H1 (cell line): ENCODE measurements around the gene SOX13. TPM values are rescaled to one million over a fixed set of nuclear protein-coding genes. Genes with fewer than 3 reads are reported as not detected.
A peak's percentile ranks its signal among the peaks of the same experiment; 100 is the strongest.

Source experiments
- BRCA1 ChIP-seq: IDR thresholded peaks from 2 replicates; pipeline ENCODE4 v1.6.1; 2012; ENCODE audit warnings: low read depth, low read length, improper control_type of control experiment
- CBX5 ChIP-seq: fragments of 300-800, 300-1000 bp; sonication (generic); IDR thresholded peaks from 2 replicates; pipeline ENCODE4 v1.7.1; 2016; ENCODE audit warnings: antibody characterized with exemption, low read length, low read depth
- CBX8 ChIP-seq: fragments of 300-800, 300-1000 bp; sonication (generic); IDR thresholded peaks from 2 replicates; pipeline ENCODE4 v1.7.1; 2016; ENCODE audit warnings: low read depth, low read length, borderline replicate concordance
- CHD1 ChIP-seq: IDR thresholded peaks from 2 replicates; pipeline ENCODE4 v1.6.1; 2012; ENCODE audit warnings: low read depth, low read length, improper control_type of control experiment
- CHD2 ChIP-seq: IDR thresholded peaks from 2 replicates; pipeline ENCODE4 v1.6.1; 2012; ENCODE audit warnings: low read length, improper control_type of control experiment
- FOSL1 ChIP-seq: IDR thresholded peaks from 2 replicates; pipeline ENCODE4 v1.6.1; 2011; ENCODE audit warnings: mild to moderate bottlenecking, low read depth, low read length, moderate library complexity; ENCODE audit not compliant: insufficient read depth
- GTF2F1 ChIP-seq: IDR thresholded peaks from 2 replicates; pipeline ENCODE4 v1.6.1; 2012; ENCODE audit warnings: low read depth, low read length, improper control_type of control experiment, borderline replicate concordance
- KDM1A ChIP-seq: fragments of 200-600, 300-600 bp; sonication (generic); IDR thresholded peaks from 2 replicates; pipeline ENCODE4 v1.7.1; 2016; ENCODE audit warnings: mild to moderate bottlenecking, low read length, borderline replicate concordance
- NRF1 ChIP-seq: IDR thresholded peaks from 2 replicates; pipeline ENCODE4 v1.6.1; 2011; ENCODE audit warnings: mild to moderate bottlenecking, low read depth, low read length, improper control_type of control experiment
- PHF8 ChIP-seq: fragments of 200-600 bp; sonication (generic); conservative IDR thresholded peaks from 2 replicates; pipeline ENCODE4 v1.7.1; 2012; ENCODE audit warnings: low read depth, mild to moderate bottlenecking, inconsistent platforms, low read length, moderate library complexity
- POLR2A ChIP-seq, 2 experiments: IDR thresholded peaks; 1 replicate in 1 of 2; 2 replicates in 1 of 2; pipeline ENCODE4 v1.6.1; 2011; ENCODE audit warnings: low read depth in 2 of 2, low read length in 2 of 2, mild to moderate bottlenecking in 2 of 2; ENCODE audit errors: control extremely low read depth in 1 of 2
- SAP30 ChIP-seq: fragments of 300-600 bp; sonication (generic); IDR thresholded peaks from 2 replicates; pipeline ENCODE4 v1.7.1; 2012; ENCODE audit warnings: low read length, moderate library complexity, mild to moderate bottlenecking, inconsistent platforms; ENCODE audit not compliant: insufficient read depth, insufficient replicate concordance
- SIN3A ChIP-seq, 2 experiments: IDR thresholded peaks in 1 of 2; conservative IDR thresholded peaks in 1 of 2; 2 replicates each; pipeline ENCODE4 v1.6.1; 2011 to 2012; ENCODE audit warnings: low read length in 2 of 2, improper control_type of control experiment in 1 of 2, low read depth in 1 of 2, mild to moderate bottlenecking in 1 of 2
- SIRT6 ChIP-seq: IDR thresholded peaks from one replicate; pipeline ENCODE4 v1.7.1; 2012; ENCODE audit warnings: low read length, inconsistent platforms
- SIX5 ChIP-seq: IDR thresholded peaks from 2 replicates; pipeline ENCODE4 v1.6.1; 2011; ENCODE audit warnings: mild to moderate bottlenecking, low read depth, low read length
- SP1 ChIP-seq: IDR thresholded peaks from 2 replicates; pipeline ENCODE4 v1.6.1; 2011; ENCODE audit warnings: low read depth, low read length
- TEAD4 ChIP-seq: IDR thresholded peaks from 2 replicates; pipeline ENCODE4 v1.6.1; 2012; ENCODE audit warnings: low read depth, low read length, inconsistent platforms, mixed read lengths
- YY1 ChIP-seq: IDR thresholded peaks from 2 replicates; pipeline ENCODE4 v1.6.1; 2011; ENCODE audit warnings: low read depth, mild to moderate bottlenecking, low read length
- polyA plus RNA-seq, 7 experiments: library from polyadenylated mRNA; depleted of rRNA in 3 of 7; stranded (reverse) in 5 of 7; unstranded in 2 of 7; fragments of >200 nt in 5 of 7; fragments of 200-250 nt in 2 of 7; gene quantifications; 1 replicate in 5 of 7; 2 replicates in 1 of 7; 4 replicates in 1 of 7; pipeline versions ENCODE4 v1.2.1 to v1.2.3, GENCODE V29; 2011 to 2013; ENCODE audit warnings: missing spikeins in 2 of 7, mixed read lengths in 2 of 7
- total RNA-seq: library from RNA; stranded (reverse); fragmentation: NEBNext Ultra II Directional; extraction: Animal tissue kit (Norgen Biotek cat#: 25700); gene quantifications from 2 replicates; pipeline ENCODE4 v1.2.1, GENCODE V29; 2021
- TF ChIP-seq, protein P1 (sequence below), 3 experiments: IDR thresholded peaks; 1 replicate in 2 of 3; 2 replicates in 1 of 3; pipeline versions ENCODE4 v1.5.1 to v1.6.1; 2011; ENCODE audit warnings: low read length in 3 of 3, mild to moderate bottlenecking in 3 of 3, inconsistent platforms in 2 of 3, low read depth in 1 of 3, moderate library complexity in 1 of 3; ENCODE audit not compliant: insufficient read depth in 1 of 3; ENCODE audit errors: control extremely low read depth in 1 of 3

SOX13 gene
- total and polyA plus RNA-seq, 2 of the 8 experiments (the other 6 are each of a cell fraction or from before 2014, with no cell fraction given), result 113 to 173 TPM

DNA sequence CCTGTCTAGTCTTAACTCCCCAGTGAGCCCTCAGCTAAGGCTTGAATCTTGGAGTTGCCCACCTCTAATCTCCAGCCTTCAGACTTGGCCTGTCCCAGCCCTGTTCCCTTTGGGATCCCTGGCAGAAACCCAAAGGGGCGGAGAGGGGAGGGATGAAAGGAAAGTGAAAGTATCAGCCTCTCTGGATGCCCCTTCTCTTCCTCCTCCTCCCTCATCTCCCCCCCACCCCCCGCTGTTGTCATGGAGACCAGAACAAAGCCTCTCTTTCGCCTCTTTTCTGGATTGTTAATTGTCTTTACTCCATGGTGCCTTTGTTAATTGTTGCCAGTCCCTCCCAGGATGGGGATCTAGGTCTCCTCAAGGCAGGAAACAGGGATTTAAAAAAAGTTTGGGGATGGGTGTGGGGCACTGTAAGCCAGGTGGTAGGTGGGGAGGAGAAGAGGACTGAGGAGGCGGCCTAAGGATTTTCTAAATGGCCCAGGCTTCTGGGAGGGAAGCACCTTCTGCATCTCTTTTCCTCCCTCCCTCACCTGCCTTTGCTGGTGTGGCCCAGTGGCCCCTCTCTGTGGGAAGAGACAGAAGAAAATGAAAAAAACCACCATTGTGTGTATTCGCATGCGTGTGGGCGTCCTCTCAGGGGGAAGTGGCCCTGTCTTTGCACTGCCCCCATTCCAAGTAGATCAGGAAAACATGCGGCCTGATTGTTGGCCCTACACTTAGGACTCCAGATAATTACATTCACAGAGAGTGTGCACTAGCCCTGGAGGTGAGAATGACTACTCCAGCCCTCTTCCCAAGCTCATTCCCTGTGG, 7.5 kb upstream of the SOX13 start (continued):
- TF ChIP-seq NRF1 (no peak), YY1 (0 out of 2 replicates have a peak, but pooled peaks have one; percentile 19), CHD1 (no peak), SIN3A (conservative IDR thresholded peaks at IDR 0.05 in 1 of 2, IDR thresholded peaks at IDR 0.05 in 1 of 2; ENCODE audit: low read depth in 1 of 2, low read length in 2 of 2) (no peak), PHF8 (no peak), FOSL1 (no peak), CBX5 (no peak), BRCA1 (no peak), TEAD4 (no peak), CHD2 (no peak), SIX5 (no peak), GTF2F1 (no peak), SIRT6 (no peak), POLR2A (IDR thresholded peaks at IDR 0.05; ENCODE audit: control extremely low read depth in 1 of 2, low read depth in 2 of 2, low read length in 2 of 2) (no peak), KDM1A (no peak), CBX8 (no peak), SAP30 (no peak), SP1 (peak; percentile 53; the same call in 1 of the 2 replicates)
- TF ChIP-seq, protein P1, sequence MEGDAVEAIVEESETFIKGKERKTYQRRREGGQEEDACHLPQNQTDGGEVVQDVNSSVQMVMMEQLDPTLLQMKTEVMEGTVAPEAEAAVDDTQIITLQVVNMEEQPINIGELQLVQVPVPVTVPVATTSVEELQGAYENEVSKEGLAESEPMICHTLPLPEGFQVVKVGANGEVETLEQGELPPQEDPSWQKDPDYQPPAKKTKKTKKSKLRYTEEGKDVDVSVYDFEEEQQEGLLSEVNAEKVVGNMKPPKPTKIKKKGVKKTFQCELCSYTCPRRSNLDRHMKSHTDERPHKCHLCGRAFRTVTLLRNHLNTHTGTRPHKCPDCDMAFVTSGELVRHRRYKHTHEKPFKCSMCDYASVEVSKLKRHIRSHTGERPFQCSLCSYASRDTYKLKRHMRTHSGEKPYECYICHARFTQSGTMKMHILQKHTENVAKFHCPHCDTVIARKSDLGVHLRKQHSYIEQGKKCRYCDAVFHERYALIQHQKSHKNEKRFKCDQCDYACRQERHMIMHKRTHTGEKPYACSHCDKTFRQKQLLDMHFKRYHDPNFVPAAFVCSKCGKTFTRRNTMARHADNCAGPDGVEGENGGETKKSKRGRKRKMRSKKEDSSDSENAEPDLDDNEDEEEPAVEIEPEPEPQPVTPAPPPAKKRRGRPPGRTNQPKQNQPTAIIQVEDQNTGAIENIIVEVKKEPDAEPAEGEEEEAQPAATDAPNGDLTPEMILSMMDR (IDR thresholded peaks at IDR 0.05; ENCODE audit: control extremely low read depth in 1 of 3, insufficient read depth in 1 of 3, low read depth in 1 of 3, low read length in 3 of 3), result no peak
